ENCODE data around the gene REXO4. TPM values are rescaled to one million over a fixed set of nuclear protein-coding genes. Genes with fewer than 3 reads are reported as not detected.

REXO4 gene
- polyA plus RNA-seq, 1 experiment = 24.0 TPM

GRCh38 chr9:133449760-133450159 is 31.9 kb upstream of the REXO4 start:
- Histone ChIP-seq H3K4me3 (ENCODE audit: low read depth, low read length) (no peak overlapping the region), H3K36me3 (ENCODE audit: control insufficient read depth, insufficient read depth, low read length) (no peaks in the 10 kb centered on the region), H3K27me3 (ENCODE audit: control insufficient read depth, insufficient read depth, low read length) (peaks cover 3% of the 10 kb centered on the region; the same call in 1 of the 2 replicates)
- ChIA-PET CTCF (interaction anchor here (1.0 kb wide), 1 partner anchor 11 kb away, joined by 3 read pairs; no protein-coding TSS in a partner anchor), POLR2A (no interaction called here)
- no peak for TF ChIP-seq CTCF (IDR thresholded peaks at IDR 0.05; ENCODE audit: insufficient read depth, low read depth, low read length)
- DNase-seq (ENCODE audit: low read depth) = no peak

DNA sequence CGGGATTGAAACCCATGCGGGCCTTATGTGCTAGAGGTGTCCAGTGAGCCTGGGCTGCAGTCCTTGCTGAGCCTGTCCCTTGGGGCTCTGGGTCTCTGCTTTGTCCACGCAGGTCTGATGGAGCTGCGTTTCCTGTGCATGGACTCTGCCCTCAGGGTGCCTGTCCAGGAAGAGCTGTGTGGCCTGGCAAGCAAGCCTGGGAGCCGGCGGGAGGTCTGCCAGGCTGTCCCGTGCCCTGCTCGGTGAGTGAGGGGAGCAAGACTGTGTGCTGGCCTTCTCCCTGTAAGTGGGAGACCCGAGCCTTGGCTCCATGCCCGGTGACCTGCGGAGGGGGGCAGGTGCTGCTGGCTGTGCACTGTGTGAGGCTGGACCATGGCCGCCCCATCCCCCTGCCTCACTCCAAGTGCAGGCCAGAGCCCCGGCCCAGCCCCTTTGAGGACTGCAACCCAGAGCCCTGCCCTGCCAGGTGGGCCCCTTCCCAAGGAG is 30.7 kb upstream of the REXO4 start:
- Histone ChIP-seq H3K27me3 (ENCODE audit: control insufficient read depth, insufficient read depth, low read length) (peaks cover 5% of the 10 kb centered on the region), H3K4me3 (ENCODE audit: low read depth, low read length) (no peak overlapping the region), H3K36me3 (ENCODE audit: control insufficient read depth, insufficient read depth, low read length) (no peaks in the 10 kb centered on the region)
- no peak for DNase-seq (ENCODE audit: low read depth)
- TF ChIP-seq CTCF (IDR thresholded peaks at IDR 0.05; ENCODE audit: insufficient read depth, low read depth, low read length) = no peak
- CTCF ChIA-PET = no interaction called here
- POLR2A ChIA-PET = no interaction called here

DNA sequence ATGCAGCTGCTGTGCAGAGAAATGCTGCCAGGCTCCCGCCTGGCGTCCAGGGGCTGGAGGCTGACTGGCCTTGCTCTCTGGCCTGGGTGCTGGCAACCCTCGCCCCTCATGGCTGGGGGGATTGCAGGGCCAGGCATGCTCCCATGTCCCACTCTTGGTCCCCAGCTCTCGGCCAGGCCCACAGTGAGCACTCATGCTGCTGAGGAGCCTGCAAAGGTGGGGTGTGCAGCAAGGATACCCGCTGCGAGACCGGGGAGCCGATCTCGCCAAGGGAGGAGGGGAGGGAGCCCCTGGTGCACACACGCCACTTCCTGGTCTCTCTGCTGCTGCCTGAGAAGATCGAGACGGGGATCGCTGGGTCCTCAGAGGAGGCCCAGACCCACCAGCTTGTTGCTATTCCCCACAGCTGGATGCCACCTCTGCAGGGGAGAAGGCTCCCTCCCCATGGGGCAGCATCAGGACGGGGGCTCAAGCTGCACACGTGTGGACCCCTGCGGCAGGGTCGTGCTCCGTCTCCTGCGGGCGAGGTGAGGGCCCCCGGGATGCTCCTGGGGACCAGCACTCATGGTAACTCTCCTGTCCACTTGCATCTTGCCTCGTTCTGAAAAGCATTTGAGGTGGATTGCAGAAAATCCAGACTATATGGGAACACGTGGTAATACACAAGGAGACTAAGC is 27.6 kb upstream of the REXO4 start:
- no peak for DNase-seq (ENCODE audit: low read depth)
- CTCF ChIA-PET = interaction anchor here (1.0 kb wide), 1 partner anchor 13 kb away, joined by 4 read pairs; no protein-coding TSS in a partner anchor
- no peak overlapping the region for H3K4me3 ChIP-seq (ENCODE audit: low read depth, low read length)
- no peak for TF ChIP-seq CTCF (IDR thresholded peaks at IDR 0.05; ENCODE audit: insufficient read depth, low read depth, low read length)
- POLR2A ChIA-PET = no interaction called here
- no peaks in the 10 kb centered on the region for H3K36me3 ChIP-seq (ENCODE audit: control insufficient read depth, insufficient read depth, low read length)
- H3K27me3 ChIP-seq (ENCODE audit: control insufficient read depth, insufficient read depth, low read length) = peaks cover 6% of the 10 kb centered on the region

- CTCF ChIA-PET = no interaction called here
- POLR2A ChIA-PET = no interaction called here
- Histone ChIP-seq H3K4me3 (ENCODE audit: low read depth, low read length) (no peak overlapping the region), H3K36me3 (ENCODE audit: control insufficient read depth, insufficient read depth, low read length) (no peaks in the 10 kb centered on the region), H3K27me3 (ENCODE audit: control insufficient read depth, insufficient read depth, low read length) (peaks cover 6% of the 10 kb centered on the region)
- TF ChIP-seq CTCF (IDR thresholded peaks at IDR 0.05; ENCODE audit: insufficient read depth, low read depth, low read length) = no peak
- DNase-seq (ENCODE audit: low read depth) = no peak
These were observed 26.2 kb upstream of the REXO4 start for GRCh38 chr9:133443982-133444381.

- Histone ChIP-seq H3K4me3 (ENCODE audit: low read depth, low read length) (no peak overlapping the region), H3K27me3 (ENCODE audit: control insufficient read depth, insufficient read depth, low read length) (peaks cover 6% of the 10 kb centered on the region), H3K36me3 (ENCODE audit: control insufficient read depth, insufficient read depth, low read length) (no peaks in the 10 kb centered on the region)
- DNase-seq (ENCODE audit: low read depth) = no peak
- CTCF ChIA-PET = no interaction called here
- no peak for TF ChIP-seq CTCF (IDR thresholded peaks at IDR 0.05; ENCODE audit: insufficient read depth, low read depth, low read length)
- POLR2A ChIA-PET = no interaction called here
These were observed 25.4 kb upstream of the REXO4 start for GRCh38 chr9:133443248-133443647.
